IPS-18a (cell line): ENCODE results near the gene MAVS.

Source experiments
- H3K27ac ChIP-seq: one replicate; pipeline ENCODE4 v1.5.1; 2013; ENCODE audit warnings: low read length
- H3K27me3 ChIP-seq: one replicate; pipeline ENCODE4 v1.6.1; 2013; ENCODE audit warnings: mild to moderate bottlenecking, low read length; ENCODE audit not compliant: control insufficient read depth, insufficient read depth
- H3K36me3 ChIP-seq: one replicate; pipeline ENCODE4 v1.6.1; 2013; ENCODE audit warnings: low read depth, low read length; ENCODE audit not compliant: control insufficient read depth
- H3K4me1 ChIP-seq: one replicate; pipeline ENCODE4 v1.6.1; 2013; ENCODE audit warnings: low read depth, low read length; ENCODE audit not compliant: control insufficient read depth
- H3K4me3 ChIP-seq: one replicate; pipeline ENCODE4 v1.5.1; 2013; ENCODE audit warnings: low read length
- H3K9ac ChIP-seq: one replicate; pipeline ENCODE4 v1.6.1; 2013; ENCODE audit warnings: mild to moderate bottlenecking, low read length, moderate library complexity
- H3K9me3 ChIP-seq: one replicate; pipeline ENCODE4 v1.6.1; 2013; ENCODE audit warnings: low read depth, low read length; ENCODE audit not compliant: control insufficient read depth

MAVS gene

DNA sequence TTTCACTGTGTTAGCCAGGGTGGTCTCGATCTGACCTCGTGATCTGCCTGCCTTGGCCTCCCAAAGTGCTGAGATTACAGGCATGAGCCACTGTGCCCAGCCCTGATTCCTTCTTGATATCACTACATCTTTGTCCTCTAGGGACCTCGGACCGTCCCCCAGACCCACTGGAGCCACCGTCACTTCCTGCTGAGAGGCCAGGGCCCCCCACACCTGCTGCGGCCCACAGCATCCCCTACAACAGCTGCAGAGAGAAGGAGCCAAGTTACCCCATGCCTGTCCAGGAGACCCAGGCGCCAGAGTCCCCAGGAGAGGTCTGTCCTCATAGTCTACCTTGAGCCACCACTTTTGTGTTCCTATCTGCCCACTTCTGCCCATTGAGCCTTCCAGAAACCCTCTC is 14.6 kb downstream of the MAVS start:
- Histone ChIP-seq H3K9me3 (no peaks in the 10 kb centered on the region), H3K4me1 (no peaks in the 10 kb centered on the region), H3K27me3 (no peaks in the 10 kb centered on the region), H3K9ac (no peak overlapping the region), H3K27ac (no peak overlapping the region), H3K36me3 (peaks cover 45% of the 10 kb centered on the region), H3K4me3 (no peak overlapping the region)

DNA sequence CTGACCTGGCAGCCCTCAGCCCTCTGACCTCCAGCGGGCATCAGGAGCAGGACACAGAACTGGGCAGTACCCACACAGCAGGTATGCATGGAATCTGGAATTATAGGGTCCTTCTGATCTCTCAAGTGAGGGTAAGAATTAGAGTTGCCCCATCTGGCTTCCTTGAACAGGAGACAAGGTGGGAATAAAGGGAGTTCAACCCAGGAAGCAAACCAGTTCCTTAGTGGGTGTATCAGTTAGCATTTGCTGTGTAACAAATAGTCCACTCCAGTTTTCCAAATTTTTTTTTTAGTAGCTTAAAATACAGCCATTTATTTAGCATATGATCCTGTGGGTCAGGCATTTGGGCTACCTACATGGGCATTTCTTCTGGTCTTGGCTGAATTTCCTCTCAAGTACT is 15.7 kb downstream of the MAVS start:
- H3K36me3 ChIP-seq = peaks cover 43% of the 10 kb centered on the region
- H3K4me3 ChIP-seq = no peak overlapping the region
- no peak overlapping the region for H3K9ac ChIP-seq
- no peaks in the 10 kb centered on the region for H3K9me3 ChIP-seq
- no peaks in the 10 kb centered on the region for H3K27me3 ChIP-seq
- H3K4me1 ChIP-seq = no peaks in the 10 kb centered on the region
- no peak overlapping the region for H3K27ac ChIP-seq

DNA sequence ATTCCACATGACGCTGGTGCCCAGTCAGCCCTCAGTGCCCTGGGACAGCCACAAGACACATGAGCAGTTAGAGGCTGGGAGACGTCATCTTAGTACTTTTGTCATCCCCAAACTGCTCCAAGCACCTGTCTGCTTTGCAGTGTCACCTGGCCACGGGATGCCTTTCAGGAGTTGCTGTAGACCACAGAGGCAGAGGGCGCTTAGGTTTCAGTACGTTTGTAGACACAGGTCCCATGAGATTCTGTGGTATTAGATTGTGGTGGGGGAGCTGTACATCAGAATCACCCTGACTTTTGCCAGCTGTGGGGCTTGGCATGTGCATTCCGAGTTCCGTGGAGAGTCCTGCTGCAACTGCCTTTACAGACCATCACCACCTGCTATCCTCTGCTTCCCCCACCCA is 16.7 kb downstream of the MAVS start:
- Histone ChIP-seq H3K4me3 (no peak overlapping the region), H3K9ac (no peak overlapping the region), H3K4me1 (no peaks in the 10 kb centered on the region), H3K9me3 (no peaks in the 10 kb centered on the region), H3K27ac (no peak overlapping the region), H3K27me3 (no peaks in the 10 kb centered on the region), H3K36me3 (peaks cover 41% of the 10 kb centered on the region)

DNA sequence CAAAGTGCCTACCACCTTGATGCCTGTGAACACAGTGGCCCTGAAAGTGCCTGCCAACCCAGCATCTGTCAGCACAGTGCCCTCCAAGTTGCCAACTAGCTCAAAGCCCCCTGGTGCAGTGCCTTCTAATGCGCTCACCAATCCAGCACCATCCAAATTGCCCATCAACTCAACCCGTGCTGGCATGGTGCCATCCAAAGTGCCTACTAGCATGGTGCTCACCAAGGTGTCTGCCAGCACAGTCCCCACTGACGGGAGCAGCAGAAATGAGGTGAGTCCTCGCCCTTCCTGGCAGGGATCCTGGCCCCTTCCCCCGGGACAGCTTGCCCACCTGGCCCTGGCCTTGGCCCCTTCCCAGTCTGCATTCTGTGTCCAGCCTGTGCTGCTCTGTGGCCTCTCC is 17.9 kb downstream of the MAVS start:
- H3K9ac ChIP-seq = no peak overlapping the region
- H3K4me3 ChIP-seq = no peak overlapping the region
- no peaks in the 10 kb centered on the region for H3K27me3 ChIP-seq
- peaks cover 41% of the 10 kb centered on the region for H3K36me3 ChIP-seq
- no peak overlapping the region for H3K27ac ChIP-seq
- H3K4me1 ChIP-seq = no peaks in the 10 kb centered on the region
- H3K9me3 ChIP-seq = no peaks in the 10 kb centered on the region

DNA sequence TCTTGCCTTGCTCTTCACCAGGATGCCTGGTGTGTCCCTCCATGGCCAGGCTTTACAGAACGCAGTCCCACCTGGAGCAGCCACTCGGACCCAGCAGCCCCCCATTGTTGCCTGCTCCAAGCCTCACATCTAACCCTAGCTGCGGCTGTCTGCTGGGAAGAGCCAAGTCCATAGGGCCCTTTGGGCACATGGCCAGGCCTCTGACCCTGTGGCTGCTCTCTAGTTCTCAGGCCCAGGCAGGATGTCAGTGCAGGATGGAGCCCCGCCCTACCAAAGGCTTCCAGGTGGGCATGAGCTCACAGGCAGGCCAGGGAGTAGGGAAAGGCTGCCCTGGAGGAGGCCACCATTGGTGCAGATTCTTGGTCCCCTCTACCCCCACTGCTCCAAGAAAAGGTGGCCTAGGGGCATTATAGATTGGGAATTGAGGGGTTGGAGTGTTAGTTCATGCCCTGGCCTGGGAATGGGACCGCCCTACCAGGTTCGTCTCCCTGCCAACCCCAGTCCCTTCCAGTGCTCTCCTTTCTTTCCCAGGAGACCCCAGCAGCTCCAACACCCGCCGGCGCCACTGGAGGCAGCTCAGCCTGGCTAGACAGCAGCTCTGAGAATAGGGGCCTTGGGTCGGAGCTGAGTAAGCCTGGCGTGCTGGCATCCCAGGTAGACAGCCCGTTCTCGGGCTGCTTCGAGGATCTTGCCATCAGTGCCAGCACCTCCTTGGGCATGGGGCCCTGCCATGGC is 18.7 kb downstream of the MAVS start:
- Histone ChIP-seq H3K36me3 (peaks cover 41% of the 10 kb centered on the region), H3K4me1 (no peaks in the 10 kb centered on the region), H3K4me3 (no peak overlapping the region), H3K27me3 (no peaks in the 10 kb centered on the region), H3K27ac (no peak overlapping the region), H3K9ac (no peak overlapping the region), H3K9me3 (no peaks in the 10 kb centered on the region)

DNA sequence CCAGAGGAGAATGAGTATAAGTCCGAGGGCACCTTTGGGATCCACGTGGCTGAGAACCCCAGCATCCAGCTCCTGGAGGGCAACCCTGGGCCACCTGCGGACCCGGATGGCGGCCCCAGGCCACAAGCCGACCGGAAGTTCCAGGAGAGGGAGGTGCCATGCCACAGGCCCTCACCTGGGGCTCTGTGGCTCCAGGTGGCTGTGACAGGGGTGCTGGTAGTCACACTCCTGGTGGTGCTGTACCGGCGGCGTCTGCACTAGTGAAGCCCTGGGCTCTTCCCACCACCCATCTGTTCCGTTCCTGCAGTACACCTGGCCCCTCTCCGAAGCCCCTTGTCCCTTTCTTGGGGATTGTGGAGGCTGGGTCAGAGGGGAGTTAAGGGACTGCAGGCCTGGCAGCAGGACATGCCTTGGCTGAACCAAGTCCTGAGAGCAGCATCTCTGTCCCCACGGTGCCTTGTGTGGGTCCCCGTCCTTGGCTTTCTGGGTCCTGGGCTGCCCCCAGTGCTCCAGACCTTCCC is 19.3 kb downstream of the MAVS start:
- Histone ChIP-seq H3K9ac (no peak overlapping the region), H3K4me3 (no peak overlapping the region), H3K36me3 (peaks cover 41% of the 10 kb centered on the region), H3K9me3 (no peaks in the 10 kb centered on the region), H3K27ac (no peak overlapping the region), H3K4me1 (no peaks in the 10 kb centered on the region), H3K27me3 (no peaks in the 10 kb centered on the region)

DNA sequence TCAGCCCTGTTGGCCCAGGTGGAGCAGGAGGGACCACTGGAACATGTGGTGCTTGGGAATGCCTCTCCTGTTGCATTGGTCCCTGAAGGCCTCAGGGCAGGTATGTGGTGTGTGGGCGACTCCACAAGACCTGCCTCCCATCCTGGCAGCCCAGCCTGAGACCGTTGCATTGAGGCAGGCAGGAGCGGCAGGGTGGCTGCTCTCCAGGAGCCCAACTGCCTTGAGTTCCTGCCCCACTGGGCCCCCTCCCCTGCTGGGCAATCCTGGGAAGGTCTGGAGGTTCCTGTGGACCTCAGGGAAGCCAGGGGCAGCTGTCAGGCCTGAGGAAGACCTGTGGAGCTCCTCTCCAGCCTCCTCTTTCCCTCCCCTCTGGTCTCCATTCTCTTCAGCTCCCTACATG is 19.8 kb downstream of the MAVS start:
- H3K36me3 ChIP-seq = peaks cover 38% of the 10 kb centered on the region

DNA sequence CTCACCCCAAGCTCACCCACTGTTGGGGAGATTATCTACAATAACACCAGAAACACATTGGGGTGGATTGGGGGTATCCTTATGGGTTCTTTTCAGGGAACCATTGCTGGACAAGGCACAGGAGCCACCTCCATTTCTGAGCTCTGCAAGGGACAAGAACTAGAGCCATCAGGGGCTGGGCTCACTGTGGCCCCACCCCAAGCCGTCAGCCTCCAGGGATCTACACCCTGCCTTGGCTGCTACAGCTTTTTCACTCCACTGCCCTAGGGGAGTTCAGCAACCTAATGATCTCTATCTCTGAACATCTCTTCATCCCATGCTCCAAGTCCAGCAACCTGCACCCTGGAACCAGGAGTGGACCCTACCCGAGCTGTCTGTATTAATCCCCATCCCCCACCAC is 21.2 kb downstream of the MAVS start:
- Histone ChIP-seq H3K36me3 (peaks cover 25% of the 10 kb centered on the region), H3K9me3 (no peaks in the 10 kb centered on the region), H3K27me3 (no peaks in the 10 kb centered on the region), H3K4me1 (no peaks in the 10 kb centered on the region), H3K9ac (no peak overlapping the region), H3K27ac (no peak overlapping the region), H3K4me3 (no peak overlapping the region)

More for the DNA sequence above, 19.8 kb downstream of the MAVS start:
- no peaks in the 10 kb centered on the region for H3K27me3 ChIP-seq
- no peaks in the 10 kb centered on the region for H3K9me3 ChIP-seq
- no peak overlapping the region for H3K9ac ChIP-seq
- H3K27ac ChIP-seq = no peak overlapping the region
- no peaks in the 10 kb centered on the region for H3K4me1 ChIP-seq
- no peak overlapping the region for H3K4me3 ChIP-seq

DNA sequence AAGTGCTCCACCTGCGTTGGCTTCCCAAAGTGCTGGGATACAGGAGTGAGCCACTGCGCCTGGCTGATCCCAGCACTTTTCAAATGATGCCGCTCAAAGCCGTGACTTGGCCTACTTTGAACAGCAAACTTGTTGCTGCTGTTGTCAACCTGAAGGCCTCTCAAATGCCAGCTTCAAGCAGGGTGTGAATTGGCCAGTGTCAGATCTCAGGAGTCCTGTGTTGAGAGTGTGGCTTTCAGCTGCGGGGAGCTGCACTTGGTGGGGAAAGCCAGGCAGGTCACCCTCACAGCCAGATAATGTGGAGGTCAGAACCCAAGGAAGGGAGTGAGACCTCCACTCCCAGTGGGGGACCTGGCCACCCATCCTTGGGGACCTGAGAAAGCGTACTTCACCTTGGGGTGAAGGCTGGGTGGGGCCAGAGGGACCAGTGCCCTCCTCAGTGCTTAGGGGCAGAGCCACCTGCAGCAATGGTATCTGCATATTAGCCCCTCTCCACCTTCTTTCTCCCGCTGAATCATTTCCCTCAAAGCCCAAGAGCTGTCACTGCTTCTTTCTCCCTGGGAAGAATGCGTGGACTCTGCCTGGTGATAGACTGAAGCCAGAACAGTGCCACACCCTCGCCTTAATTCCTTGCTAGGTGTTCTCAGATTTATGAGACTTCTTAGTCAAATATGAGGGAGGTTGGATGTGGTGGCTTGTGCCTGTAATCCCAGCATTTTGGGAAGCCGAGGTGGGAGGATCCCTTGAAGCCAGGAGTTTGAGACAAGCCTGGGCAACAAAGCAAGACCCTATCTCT is 23.4 kb downstream of the MAVS start:
- no peak overlapping the region for H3K4me3 ChIP-seq
- H3K9me3 ChIP-seq = no peaks in the 10 kb centered on the region
- no peak overlapping the region for H3K9ac ChIP-seq
- no peaks in the 10 kb centered on the region for H3K4me1 ChIP-seq
- no peaks in the 10 kb centered on the region for H3K27me3 ChIP-seq
- no peak overlapping the region for H3K27ac ChIP-seq
- H3K36me3 ChIP-seq = peaks cover 2% of the 10 kb centered on the region

DNA sequence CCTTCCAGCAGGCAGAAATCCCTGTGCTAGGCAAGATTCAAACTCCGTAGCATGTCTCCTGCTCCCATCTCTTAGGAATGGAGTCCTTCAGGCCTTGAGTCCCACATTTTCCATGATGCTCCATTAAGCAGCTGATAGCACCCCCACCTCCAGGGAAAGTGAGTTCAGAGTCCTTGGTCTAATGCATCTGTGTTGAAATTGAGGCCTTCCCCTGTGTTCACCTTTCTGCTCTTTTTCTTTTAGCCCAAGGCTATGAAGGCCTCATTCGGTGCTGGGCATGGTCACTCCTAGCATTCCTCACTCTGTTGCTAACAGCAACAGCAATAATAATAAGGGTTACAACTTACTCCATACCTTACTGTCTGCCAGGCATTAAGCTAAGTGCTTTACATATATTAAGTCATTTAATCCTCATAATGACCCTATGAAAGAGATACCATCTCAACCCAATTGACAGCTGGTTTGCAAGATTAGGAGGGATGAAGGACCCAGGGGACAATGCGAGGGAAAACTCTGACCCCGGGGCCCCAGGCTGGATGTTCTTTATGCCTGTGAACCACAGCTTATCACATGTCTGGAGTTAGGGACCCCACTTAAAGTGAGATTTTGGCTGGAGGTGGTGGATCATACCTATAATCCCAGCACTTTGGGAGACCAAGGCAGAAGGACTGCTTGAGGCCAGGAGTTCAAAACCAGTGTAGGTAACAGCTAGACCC is 25.1 kb downstream of the MAVS start:
- H3K36me3 ChIP-seq = no peaks in the 10 kb centered on the region
- H3K4me3 ChIP-seq = no peak overlapping the region
- H3K27ac ChIP-seq = no peak overlapping the region
- H3K27me3 ChIP-seq = no peaks in the 10 kb centered on the region
- H3K9ac ChIP-seq = no peak overlapping the region
- no peaks in the 10 kb centered on the region for H3K9me3 ChIP-seq
- no peaks in the 10 kb centered on the region for H3K4me1 ChIP-seq

DNA sequence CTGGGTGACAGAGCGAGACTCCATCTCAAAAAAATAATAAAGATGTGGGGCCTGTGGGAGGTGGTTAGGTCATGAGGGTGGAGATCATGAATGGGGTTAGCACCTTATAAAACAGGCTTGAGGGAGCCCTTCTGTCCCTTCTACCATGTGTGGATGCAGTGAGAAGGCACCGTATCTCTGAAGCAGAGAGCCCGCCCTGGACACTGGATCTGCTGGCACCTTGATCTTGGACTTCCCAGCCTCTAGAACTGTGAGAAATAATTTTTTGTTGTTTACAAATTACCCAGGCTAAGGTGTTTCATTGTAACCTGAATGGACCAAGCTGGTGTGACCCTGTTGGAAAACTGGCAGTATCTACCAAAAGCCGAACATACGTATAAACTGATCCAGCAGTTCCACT is 26.9 kb downstream of the MAVS start:
- no peaks in the 10 kb centered on the region for H3K4me1 ChIP-seq
- no peak overlapping the region for H3K4me3 ChIP-seq
- H3K27me3 ChIP-seq = no peaks in the 10 kb centered on the region
- no peaks in the 10 kb centered on the region for H3K36me3 ChIP-seq
- H3K9ac ChIP-seq = no peak overlapping the region
- H3K27ac ChIP-seq = no peak overlapping the region
- H3K9me3 ChIP-seq = no peaks in the 10 kb centered on the region
